NCI-H446 (cell line): Measurements from ENCODE around the gene STT3B.

ENCODE experiments used
- DNase-seq, 2 experiments: peaks; one replicate each; lab custom pipeline; 2025; lab: John Stamatoyannopoulos, UW

The STT3B gene

DNA sequence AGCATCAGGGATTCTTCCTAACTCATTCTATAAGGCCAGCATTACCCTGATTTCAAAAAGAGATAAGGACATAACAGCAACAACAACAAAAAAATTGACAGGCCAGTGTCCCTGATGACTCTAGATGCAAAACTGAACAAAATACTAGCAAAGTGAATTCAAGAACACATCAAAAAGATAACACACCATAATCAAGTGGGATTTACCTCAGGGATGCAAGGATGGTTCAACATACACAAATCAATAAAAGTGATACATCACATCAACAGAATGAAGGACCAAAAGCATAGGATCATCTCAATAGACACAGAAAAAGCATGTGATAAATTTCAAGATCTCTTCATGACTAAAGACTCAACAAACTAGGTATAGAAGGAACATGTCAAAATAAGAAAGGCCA is 119.6 kb downstream of the STT3B start:
- no peak for DNase-seq

GRCh38 chr3:31653464-31653863 is 120.7 kb downstream of the STT3B start:
- no peak for DNase-seq

DNA sequence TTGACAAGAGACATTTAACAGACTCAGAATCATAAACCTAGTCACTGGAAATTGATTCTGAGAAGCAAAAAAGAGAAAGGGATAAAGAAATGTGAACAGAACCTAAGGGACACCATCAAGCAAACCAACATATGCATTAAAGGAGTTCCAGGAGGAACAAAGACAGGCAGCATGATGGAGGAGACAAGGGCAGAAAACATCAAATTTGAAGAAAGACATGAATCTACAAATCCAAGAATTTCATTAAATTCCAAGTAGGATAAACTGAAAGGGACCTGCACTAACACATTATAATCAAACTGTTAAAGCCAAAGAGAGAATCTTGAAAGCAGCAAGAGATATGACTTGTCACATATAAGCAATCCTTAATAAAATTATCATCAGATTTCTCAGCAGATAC is 122.3 kb downstream of the STT3B start:
- DNase-seq: no peak

DNA sequence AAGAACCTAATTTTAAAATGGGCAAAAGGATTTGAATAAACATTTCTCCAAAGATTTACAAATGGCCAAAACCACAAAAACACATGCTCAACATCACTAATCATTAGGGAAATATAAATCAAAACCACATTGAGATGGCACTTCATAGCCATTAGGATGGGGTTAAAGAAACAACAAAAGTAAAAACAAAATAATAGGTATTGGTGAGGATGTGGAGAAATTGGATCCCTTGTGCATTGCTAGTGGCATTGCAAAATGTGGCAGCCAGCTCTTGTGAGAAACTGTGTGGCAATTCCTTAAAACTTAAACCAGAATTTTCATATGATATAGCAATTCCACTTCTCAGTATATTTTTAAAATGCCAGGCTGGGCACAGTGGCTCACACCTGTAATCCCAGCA is 126.5 kb downstream of the STT3B start:
- DNase-seq: no peak

GRCh38 chr3:31661286-31661685 is 128.6 kb downstream of the STT3B start:
- no peak for DNase-seq

DNA sequence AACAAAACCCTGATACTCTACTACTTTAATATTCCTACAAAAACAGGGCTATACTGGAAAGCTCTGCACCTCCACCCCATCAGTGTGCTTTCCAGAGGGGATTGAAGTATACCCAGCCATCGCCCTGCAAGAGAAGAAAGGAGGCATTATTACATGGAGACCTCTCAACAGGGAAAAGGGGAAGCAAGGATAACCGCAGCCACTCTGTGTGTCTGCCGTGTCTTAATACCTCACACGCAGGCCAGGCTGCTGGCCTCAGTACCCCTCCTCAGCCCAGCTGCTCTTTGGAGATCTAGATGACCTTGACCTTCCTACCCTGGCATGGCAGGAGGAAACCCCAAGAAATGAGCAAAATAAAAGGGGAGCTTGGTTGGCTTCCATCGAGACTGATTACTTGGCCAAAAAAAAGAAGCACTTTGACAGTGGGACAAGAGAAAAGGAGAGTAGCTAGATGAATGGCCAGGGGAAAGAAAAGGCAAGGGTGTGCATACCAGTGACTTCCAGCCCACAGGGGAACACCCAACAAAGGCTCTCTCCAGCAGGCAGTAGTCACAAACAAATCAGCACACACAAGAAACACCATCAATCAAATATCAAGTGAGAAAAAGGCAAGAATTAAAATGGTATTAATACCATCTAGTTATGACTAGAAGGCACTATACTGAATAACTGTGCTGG is 129.4 kb downstream of the STT3B start:
- DNase-seq: no peak

GRCh38 chr3:31664031-31664430 is 131.3 kb downstream of the STT3B start:
- no peak for DNase-seq

- peak in 1 of 2 experiments; percentile 2 for DNase-seq
These were observed 134.9 kb downstream of the STT3B start for GRCh38 chr3:31667582-31667981.

- no peak for DNase-seq
These were observed 135.5 kb downstream of the STT3B start for GRCh38 chr3:31668242-31668641.

DNA sequence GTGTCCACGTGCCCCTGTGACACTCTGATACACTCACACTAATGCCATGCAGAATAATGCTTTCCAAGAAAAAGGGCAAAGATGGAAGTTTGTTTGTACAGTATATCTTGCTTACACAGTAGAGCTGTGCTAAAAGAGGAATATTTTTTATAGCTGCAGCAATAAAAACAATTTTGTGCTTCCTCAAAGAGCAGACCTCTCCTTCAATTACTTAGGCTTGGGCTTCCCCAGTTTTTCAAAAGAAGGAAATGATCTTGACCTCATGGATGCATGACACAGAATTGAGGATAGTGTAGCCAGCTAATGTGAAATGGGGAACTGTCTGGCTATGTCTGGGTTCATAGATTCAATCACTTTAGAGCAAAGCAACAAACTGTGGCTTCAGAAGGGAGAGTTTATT is 137.4 kb downstream of the STT3B start:
- no peak for DNase-seq

DNA sequence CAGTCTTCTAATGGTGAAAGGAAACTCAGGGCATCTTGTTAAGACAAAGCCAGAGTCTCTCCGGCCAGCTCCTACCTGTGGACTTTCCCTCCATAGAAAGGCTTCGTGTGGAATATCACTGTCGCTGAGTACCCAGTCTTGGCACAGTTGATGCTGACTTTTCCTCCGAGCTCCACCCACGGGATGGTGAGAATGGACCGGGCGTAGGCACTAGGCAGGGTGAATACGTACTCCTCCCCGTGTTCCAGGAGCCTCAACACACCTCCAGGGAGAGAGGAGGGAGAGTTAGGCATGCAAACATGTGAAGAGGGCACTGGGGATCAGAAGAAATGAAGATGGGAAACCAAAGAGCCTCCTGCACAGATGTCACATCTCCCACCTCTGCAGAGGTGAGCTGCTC is 138.0 kb downstream of the STT3B start:
- no peak for DNase-seq

- DNase-seq: no peak
These were observed 138.7 kb downstream of the STT3B start for GRCh38 chr3:31671451-31671850.

DNA sequence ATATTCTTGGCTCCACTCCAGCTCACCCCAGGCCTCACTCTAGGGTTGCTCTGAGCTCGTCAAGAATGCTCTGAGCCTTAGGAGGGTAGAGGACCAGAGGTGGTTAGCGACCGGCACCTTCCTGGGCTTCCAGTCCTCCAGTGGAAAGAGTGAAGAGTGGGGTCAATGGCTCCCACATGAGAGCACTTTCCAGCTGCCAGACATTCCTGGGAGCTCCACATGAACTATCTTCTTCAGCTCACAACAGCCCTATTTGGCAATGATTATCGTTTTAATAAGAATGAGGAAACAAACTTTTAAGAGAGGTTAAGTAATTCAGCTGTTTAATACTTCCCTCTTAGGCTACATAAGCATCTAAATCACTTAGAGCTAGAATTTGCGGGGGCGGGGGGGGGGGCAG is 139.3 kb downstream of the STT3B start:
- DNase-seq: no peak

DNA sequence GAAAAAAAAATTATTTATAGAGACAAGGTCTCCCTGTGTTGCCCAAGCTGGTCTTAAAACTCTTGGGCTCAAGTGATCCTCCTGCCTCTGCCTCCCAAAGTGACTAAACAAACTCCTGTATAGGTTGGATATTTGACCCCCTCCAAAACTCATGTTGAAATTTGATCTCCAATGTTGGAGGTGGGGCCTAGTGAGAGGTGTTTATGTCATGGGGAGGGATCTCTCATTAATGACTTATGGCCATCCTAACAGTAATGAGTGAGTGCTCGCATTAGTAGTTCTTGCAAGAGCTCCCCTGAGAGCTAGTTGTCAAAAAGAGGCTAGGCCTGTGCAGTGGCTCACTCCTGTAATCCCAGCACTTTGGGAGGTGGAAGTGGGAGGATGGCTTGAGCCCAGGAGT is 141.2 kb downstream of the STT3B start:
- DNase-seq: no peak

GRCh38 chr3:31676556-31676955 is 143.8 kb downstream of the STT3B start:
- no peak for DNase-seq

DNA sequence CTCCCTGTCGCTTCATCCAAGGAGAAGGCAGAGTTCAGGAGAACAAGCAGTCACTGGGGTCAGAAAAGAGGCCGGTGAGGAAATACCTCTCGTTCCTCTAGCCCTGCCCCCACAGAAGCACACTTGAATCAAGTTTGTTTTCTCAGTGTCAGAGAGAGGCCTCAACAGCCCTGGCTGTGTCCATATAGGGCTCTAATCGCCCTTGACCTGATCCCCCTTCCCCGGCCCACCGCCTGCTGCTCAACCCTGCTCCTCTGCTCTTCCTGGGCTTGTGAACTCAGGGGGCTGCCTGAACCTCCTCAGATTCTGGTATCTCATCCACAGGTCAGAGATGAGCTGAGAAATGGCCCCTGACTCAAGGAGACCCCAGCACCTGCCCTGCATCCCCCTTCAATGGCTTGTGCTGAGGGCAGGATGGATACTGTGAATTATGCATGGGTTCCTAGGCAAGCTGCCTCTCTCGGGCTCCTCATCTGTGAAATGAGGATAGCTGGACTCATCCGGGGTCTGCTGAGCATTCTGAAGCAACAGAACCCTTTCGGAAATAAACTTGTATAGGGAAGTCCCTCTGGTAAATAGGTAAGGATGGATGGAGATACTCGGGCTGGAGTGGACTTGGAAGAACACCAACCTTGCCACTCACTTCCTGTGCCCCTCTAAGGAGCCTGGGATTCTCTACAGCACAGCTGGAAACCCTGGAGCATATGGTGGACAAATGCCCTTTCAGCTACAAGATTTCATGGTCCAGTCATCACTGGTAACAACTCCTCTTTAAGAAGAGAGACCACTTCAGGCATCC is 147.5 kb downstream of the STT3B start:
- no peak for DNase-seq
